Left kidney (tissue), 2 donors: ENCODE results near the gene CCDC192. TPM values are rescaled to one million over a fixed set of nuclear protein-coding genes. Genes with fewer than 3 reads are reported as not detected.

Experiments used
- DNase-seq: peaks from one replicate; pipeline ENCODE4 v3.0.0-alpha.2; 2013
- polyA plus RNA-seq: library from polyadenylated mRNA; unstranded; fragments of 120-200 nt; gene quantifications from one replicate; pipeline ENCODE4 v1.2.1, GENCODE V29; 2013; ENCODE audit not compliant: insufficient read length

CCDC192 gene
- polyA plus RNA-seq, 1 donor: 1.5 TPM

GRCh38 chr5:127878174-127878750 is 175.1 kb downstream of the CCDC192 start:
- DNase-seq: no peak

- no peak for DNase-seq
Measured at GRCh38 chr5:127884416-127884815, 181.2 kb downstream of the CCDC192 start.

DNA sequence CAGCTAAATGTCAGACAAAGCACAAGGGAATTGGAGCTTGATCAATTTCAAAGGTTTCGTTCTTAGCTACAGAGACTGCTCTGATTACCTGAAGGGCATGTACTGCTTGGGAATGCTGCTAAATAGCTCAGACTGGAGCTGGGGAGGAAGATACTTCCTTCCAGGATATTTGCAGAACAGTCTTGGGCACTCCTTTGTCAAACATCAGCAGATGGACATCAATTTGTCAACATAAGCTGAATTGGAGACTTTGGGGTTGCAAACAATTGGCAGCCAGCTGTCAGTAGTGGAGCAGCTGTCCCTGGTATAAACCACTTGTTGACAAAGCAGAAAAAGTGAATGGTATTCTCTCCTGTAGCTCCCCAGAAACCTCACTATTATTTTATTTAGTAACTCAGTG is 182.0 kb downstream of the CCDC192 start:
- DNase-seq: no peak

DNA sequence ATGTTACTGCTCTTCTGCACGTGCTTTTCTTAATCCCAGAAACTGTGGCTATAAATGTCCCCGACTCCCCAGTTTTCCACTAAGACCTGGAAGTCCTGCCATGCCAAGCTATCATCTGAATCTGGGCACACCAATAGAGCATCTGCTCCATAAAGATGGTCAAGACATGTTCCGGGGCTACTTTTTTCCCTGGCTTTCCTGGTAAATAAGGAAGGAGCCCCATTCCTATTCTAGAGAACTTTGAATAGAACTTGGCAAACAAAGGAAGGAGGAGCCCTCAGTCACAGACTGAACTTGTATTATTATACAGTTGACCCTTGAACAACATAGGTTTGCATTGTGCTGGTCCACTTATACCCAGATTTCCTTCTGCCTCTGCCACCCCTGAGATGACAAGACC is 182.9 kb downstream of the CCDC192 start:
- DNase-seq: no peak

GRCh38 chr5:127887282-127887681 is 184.1 kb downstream of the CCDC192 start:
- DNase-seq: no peak

GRCh38 chr5:127891942-127892341 is 188.8 kb downstream of the CCDC192 start:
- no peak for DNase-seq

DNA sequence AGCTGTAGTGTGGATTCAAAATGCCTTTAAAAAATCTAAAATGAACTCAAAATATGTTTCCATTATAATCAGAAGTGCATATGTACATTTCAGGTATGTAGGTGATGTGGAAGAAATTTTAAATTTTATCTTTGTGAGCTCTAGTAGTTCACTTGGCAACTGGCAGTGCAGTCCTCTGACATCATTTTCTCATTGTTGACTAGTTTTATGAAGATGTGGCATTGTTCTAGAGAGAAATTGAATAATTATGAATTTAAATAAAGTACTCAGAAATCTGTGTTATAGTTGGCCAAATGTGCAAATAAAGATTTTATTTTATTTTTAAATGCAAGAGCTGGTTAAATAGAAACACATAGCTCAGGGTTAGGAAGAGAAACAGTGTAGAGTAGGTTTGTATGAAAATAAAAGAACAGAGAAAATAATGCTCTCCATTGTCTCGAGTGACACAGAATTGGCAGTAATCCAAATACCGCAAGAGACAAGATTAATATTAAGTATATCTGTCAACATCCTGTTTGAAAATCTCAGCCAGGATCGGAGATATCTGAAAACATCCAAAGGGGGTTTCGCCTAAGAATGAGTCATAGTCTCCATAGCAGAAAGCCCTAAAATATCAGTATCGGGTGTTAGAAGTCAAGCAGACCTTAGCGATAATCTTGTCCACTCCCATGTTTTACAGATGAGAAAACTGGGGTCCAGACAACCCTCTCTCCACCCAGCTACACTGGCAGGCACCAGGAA is 189.4 kb downstream of the CCDC192 start:
- DNase-seq: no peak

- DNase-seq: no peak
Measured at GRCh38 chr5:127893232-127893631, 190.0 kb downstream of the CCDC192 start.

GRCh38 chr5:127894461-127894860 is 191.3 kb downstream of the CCDC192 start:
- DNase-seq: no peak

DNA sequence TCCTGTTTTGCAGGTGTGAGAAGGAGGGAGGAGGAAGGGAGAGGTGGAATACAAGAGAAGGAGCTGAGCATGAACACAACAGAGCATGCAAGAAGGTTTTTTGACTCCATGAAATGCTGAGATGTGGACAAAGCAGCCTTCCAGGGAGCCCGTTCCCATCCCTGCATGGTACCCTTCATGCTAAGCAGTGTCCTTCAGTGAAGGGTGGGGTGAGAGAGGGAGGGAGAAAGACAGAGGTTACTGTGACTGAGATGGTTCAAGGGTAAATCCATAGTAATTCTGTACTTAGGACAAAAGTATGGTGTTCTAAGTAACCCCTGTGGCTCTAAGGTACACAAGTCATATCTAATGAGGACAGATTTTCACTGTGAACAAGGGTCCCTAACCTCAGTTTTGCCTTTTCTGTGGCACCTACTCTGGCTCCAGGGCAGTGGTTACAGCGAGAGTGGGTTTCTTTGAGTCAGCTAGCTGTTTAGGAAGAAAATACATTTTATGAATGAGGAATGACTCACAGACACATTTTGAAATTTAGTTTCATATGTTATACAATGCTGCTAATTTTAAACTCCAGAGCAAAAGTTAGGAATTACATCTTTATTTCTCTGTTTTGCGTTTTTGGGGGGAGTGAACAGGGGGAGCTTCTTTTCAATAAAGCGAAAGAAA is 195.5 kb downstream of the CCDC192 start:
- DNase-seq: no peak

DNA sequence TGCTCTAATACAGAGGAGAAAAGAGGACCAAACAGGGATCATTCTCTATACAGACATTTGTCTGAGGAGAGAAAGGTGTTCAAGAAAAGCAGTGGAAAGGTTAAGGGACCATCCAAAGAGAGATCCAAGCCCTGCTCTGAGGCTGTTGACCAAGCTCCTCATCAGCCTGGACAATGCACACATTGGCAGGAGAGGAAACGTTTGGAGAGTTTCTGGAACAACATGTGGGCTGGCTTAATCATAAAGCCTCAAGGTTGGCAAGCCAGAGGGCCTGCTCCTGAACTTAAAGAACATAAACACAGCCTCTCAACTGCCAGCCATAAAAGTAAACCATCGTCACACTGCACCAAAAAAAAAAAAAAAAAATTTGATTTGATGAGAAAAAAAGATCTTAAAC is 196.0 kb downstream of the CCDC192 start:
- no peak for DNase-seq

- DNase-seq: no peak
Measured at GRCh38 chr5:127906562-127907204, 203.5 kb downstream of the CCDC192 start.

DNA sequence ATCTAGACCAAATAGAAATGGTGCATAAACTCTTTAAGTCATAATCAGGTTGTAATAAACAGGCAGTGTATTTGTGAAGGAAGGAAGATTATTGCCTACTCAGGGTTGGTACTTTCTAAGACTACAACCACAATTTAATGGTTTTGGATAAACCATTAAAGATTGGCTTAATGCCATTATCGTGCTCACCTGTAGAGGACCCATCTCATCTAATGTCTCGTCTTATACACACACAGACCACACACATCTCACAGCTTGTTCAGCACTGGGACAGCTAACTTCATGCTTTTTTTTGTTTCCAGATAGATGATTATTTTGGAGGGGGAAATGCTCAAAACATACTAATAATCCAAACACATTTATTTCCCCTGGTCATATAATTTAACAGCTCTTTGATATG is 204.7 kb downstream of the CCDC192 start:
- no peak for DNase-seq

- no peak for DNase-seq
Measured at GRCh38 chr5:127909066-127909465, 205.9 kb downstream of the CCDC192 start.

GRCh38 chr5:127909821-127910220 is 206.6 kb downstream of the CCDC192 start:
- DNase-seq: no peak

- no peak for DNase-seq
Measured at GRCh38 chr5:127910307-127910956, 207.2 kb downstream of the CCDC192 start.

GRCh38 chr5:127911619-127912018 is 208.4 kb downstream of the CCDC192 start:
- DNase-seq: no peak

GRCh38 chr5:127912411-127912810 is 209.2 kb downstream of the CCDC192 start:
- DNase-seq: no peak

DNA sequence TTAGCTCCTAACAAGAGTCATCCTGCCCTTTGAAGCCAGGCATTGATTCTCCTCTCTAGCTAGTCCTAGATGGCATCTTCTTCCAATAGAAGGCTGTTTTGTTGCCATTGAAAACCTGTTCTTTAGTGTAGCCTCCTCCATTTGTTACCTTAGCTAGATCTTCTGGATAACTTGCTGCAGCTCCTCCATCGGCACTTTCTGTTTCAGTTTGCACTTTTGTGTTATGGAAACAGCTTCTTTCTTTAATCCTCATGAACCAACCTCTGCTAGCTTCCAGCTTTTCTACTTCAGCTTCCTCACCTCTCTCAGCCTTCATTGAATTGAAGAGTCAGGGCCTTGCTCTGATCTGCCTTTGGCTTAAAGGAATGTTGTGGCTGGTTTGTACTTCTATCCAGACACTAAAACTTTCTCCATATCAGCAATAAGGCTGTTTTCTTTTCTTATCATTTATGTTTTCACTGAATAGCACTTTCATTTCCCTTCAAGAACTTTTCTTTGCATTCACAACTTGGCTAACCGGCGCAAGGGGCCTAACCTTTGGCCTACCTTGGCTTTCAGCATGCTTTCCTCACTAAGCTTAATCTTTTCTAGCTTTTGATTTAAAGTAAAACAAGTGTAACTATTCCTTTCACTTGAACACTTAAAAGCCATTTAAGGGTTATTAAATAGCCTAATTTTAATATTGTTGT is 213.8 kb downstream of the CCDC192 start:
- no peak for DNase-seq

DNA sequence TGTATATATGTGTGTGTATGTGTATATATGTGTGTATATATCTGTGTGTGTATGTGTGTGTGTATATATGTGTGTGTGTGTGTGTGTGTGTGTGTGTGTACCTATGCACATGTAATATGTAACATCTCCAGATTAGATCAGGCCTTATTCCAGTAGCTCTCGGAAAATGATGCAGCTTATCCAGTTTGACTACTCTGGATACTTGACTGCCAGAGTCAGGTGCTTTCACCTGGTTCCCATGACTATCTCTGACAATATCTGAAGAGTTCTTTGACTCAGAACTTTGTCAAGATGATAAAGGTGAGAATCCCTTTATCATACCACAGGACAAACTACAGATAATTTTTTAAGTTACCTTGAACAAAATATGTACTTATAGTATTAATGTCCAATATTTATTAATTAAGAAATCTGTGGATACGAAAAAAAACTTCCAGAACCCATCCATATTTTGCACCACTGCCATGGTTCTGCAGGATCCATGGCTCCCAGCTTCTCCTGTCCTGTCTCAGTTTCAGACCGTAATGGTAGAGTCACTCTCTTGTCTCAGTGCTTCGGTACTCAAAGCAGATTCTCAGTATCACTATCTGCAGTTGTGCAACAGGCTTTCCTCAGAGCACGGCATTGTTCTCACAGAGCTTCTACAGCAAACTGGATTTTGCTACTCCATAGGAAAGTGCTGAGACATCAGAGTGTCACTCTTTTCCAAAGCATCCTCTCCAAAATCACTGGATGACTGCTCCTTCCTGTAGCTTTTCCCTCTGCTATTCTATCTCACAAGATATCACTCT is 216.0 kb downstream of the CCDC192 start:
- no peak for DNase-seq

DNA sequence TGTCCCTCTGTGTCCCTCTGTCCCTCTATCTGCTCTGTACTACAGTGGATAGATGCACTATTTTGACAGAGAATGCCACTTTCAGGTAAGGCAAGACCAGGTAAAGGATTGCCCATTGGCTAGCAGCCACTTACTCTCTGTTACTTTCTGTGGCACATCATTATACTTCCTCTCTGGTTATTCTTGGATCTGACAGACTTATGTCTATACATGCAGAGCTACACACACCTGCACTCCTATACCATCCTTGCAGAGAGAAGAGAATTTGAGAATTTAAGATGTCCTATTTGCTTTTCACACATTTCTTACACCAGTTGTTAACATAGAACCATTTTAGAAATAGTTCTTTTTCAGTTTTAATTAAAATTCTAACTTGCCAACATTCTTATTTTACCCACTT is 216.6 kb downstream of the CCDC192 start:
- DNase-seq: no peak
